Kidney (tissue), 14 donors: ENCODE measurements around the gene RASGRP2. TPM values are rescaled to one million over a fixed set of nuclear protein-coding genes. Genes with fewer than 3 reads are reported as not detected.

ENCODE experiments used
- DNase-seq, 5 donors: peaks; one replicate each; pipeline ENCODE4 v3.0.0-alpha.2; 2013 to 2020
- FAIRE-seq: peaks from 2 replicates; lab custom pipeline; 2012; peaks lifted over from hg19 to GRCh38; lab: Jason Lieb, UNC
- H3K27ac ChIP-seq, 2 donors: one replicate each; pipeline ENCODE4 v1.7.0; 2013; ENCODE audit warnings: low read depth in 2 of 2, low read length in 2 of 2, inconsistent platforms in 1 of 2
- H3K27me3 ChIP-seq: one replicate; pipeline ENCODE4 v1.7.1; 2013; ENCODE audit warnings: low read length, inconsistent platforms; ENCODE audit not compliant: control insufficient read depth, insufficient read depth
- H3K36me3 ChIP-seq, 3 donors: one replicate each; pipeline versions ENCODE4 v1.7.0 to v1.7.1; 2013; ENCODE audit warnings: low read length in 3 of 3, control low read depth in 1 of 3, inconsistent platforms in 1 of 3; ENCODE audit not compliant: insufficient read depth in 3 of 3, control insufficient read depth in 2 of 3
- H3K4me1 ChIP-seq, 3 donors: one replicate each; pipeline versions ENCODE4 v1.7.0 to v1.7.1; 2013; ENCODE audit warnings: low read length in 3 of 3, inconsistent platforms in 1 of 3, low read depth in 1 of 3; ENCODE audit not compliant: control insufficient read depth in 2 of 3, insufficient read depth in 2 of 3
- H3K4me3 ChIP-seq, 3 donors: one replicate each; pipeline versions ENCODE4 v1.7.0 to v1.8.1; 2013; ENCODE audit warnings: low read length in 3 of 3, control low read depth in 1 of 3, inconsistent platforms in 1 of 3
- H3K9ac ChIP-seq, 3 donors: one replicate each; pipeline versions ENCODE4 v1.7.0 to v1.7.1; 2013; ENCODE audit warnings: low read length in 3 of 3, control low read depth in 1 of 3, inconsistent platforms in 1 of 3
- H3K9me3 ChIP-seq, 3 donors: one replicate each; pipeline versions ENCODE4 v1.7.0 to v1.7.1; 2013; ENCODE audit warnings: low read length in 3 of 3, control low read depth in 1 of 3, inconsistent platforms in 1 of 3; ENCODE audit not compliant: control insufficient read depth in 2 of 3, insufficient read depth in 1 of 3
- CTCF ChIP-seq: IDR thresholded peaks from 3 replicates; pipeline ENCODE4 v1.5.1; 2012; ENCODE audit warnings: mild to moderate bottlenecking, moderate library complexity, borderline replicate concordance; ENCODE audit not compliant: insufficient read depth; ENCODE audit errors: extremely low read depth
- intact Hi-C: fragments of 100-400 bp; cut with DNase I; formaldehyde crosslinking; loops from one replicate; pipeline ENCODE4 v1.11.1; 2022
- polyA plus RNA-seq: library from polyadenylated mRNA; stranded (reverse); fragments of 350-450 nt; fragmentation: Illumina TruSeq; extraction: RNeasy Lipid Tissue Mini Kit (QIAGEN cat#74804); gene quantifications from one replicate; pipeline ENCODE4 v1.2.3, GENCODE V29; 2014; ENCODE audit warnings: low read depth, low replicate concordance; ENCODE audit not compliant: insufficient read depth
- total RNA-seq: library from RNA; stranded (reverse); fragmentation: NEBNext Ultra II Directional; extraction: Animal tissue kit (Norgen Biotek cat#: 25700); gene quantifications from one replicate; pipeline ENCODE4 v1.2.1, GENCODE V29; 2021
- donor health status: control.
- donor health status: control.
- donor health status: control.
- donor health status: control.
- donor health status: control.
- donor health status: DM: yes; HTN: yes; CAD: no.
- donor health status: Normal renal cell carcinoma (clear cell type).

RASGRP2 gene
- total and polyA plus RNA-seq, 2 donors from 2014 or later: 14.1 to 42.6 TPM

DNA sequence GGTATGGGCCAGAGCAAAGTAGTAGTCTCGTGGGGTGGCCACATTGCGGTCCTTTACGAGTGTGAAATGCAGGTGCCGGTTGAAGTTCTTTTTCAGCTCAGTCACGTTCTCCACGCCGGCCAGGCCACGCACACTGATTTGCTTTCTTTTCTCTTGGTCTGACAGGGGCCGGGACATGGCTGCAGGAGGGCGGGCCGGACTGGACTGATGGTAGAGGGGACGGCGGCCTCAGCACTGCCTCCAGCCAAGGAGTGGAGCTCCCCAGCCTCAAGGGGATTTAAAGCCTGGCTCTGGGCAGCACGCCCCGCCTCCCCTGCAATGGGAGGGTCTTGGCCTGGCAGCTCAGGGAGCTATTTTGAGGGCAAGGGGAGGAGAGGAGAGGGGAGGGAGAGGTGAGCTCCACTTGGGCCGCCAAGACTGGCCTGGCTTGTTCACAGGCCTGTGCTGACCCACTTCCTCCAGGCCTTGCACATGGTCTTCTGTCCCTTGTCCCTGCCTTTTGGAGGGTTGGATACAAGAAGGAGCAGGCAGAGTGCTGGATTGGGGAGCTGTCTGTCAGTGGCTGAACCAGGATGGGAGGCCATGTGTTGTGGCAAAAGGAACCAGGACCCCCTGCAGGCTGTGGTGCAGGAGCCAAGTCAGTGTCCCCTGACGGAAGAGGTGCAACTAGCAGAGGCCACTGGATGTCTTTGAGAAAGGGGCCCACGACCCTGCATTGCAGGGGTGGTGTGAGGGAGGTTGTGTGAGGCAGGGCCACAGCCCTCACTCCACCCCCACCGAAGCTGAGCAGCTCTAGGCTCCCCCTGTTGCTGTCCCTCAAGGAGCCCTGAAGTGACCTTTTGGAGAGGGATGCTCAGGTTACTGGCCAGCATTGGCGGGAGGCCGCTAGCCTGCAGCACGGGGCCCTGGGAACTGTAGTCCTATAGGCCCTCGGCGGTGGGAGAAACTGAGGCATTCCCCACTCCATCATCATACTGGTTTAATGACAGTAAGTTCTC lies 16.1 kb upstream of the RASGRP2 start, which contains the start of gene PYGM:
PYGM (minus strand) TSS at position 253 of the 998 bp plus-strand sequence; CDS start at position 177, 76 bp downstream.
- Histone ChIP-seq H3K9me3 (no peaks in the 10 kb centered on the region), H3K36me3 (peaks cover 3 to 18% (median 11%) of the 10 kb centered on the region in 3 donors), H3K9ac (no peak within 1 kb of the TSS), H3K27me3 (no peaks in the 10 kb centered on the region), H3K27ac (no peak within 1 kb of the TSS), H3K4me3 (no peak within 1 kb of the TSS), H3K4me1 (peaks cover 3 to 46% (median 30%) of the 10 kb centered on the region in 3 donors)
- no peak for TF ChIP-seq CTCF
- DNase-seq (peak; percentile 65 to 96 (median 82)), FAIRE-seq (no peak)
- intact Hi-C loops: no loop called here

GRCh38 chr11:64759131-64759721 lies 15.3 kb upstream of the RASGRP2 start:
- no peak overlapping the region for H3K27ac ChIP-seq
- no peak overlapping the region for H3K9ac ChIP-seq
- peak in 4 of 5 donors; percentile 53 to 83 (median 68) for DNase-seq
- no peak for TF ChIP-seq CTCF
- peaks cover 0 to 10% (median 5%) of the 10 kb centered on the region in 3 donors for H3K36me3 ChIP-seq
- no peak overlapping the region for H3K4me3 ChIP-seq
- no peaks in the 10 kb centered on the region for H3K9me3 ChIP-seq
- FAIRE-seq: no peak
- intact Hi-C loops: no loop called here
- H3K4me1 ChIP-seq: peaks cover 3 to 39% (median 30%) of the 10 kb centered on the region in 3 donors
- no peaks in the 10 kb centered on the region for H3K27me3 ChIP-seq

DNA sequence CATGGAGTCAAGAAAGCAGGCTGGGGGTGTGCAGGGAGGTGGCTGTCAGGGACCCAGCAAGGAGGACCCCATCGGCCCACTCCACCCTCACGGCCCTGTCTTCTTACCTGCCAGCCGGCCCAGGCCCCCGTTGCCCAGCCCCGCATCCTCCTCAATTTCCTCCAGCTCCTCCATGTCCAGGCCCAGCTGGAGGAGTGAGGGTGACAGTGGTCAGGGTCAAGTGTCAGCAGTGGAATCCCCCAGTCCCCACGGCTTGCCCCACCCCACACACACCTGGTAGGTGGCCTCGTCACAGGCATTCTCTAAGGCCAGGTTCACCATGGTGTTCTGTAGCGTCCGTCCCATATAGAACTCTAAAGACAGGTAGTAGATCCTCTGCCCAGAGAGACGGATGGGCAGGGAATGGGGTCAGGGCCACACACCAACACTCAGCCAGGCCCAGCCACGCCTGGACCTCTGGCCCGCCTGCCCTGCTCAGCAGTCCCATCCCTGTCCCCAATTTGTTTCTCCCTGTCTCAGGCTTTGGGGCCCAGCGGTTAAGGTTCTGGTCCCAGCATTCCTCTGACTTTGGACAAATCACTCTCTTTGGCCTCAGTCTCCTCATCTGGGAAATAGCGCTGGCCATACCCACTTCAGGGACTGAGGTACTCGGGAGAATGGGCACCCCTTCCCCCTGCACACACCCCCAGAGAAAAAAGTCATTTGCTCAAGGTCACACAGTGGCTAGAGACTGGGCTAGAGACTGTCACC lies 14.6 kb upstream of the RASGRP2 start:
- Histone ChIP-seq H3K27ac (no peak overlapping the region), H3K4me1 (peaks cover 3 to 32% (median 25%) of the 10 kb centered on the region in 3 donors), H3K9me3 (no peaks in the 10 kb centered on the region), H3K36me3 (peaks cover 0 to 4% (median 2%) of the 10 kb centered on the region in 3 donors), H3K9ac (no peak overlapping the region), H3K27me3 (no peaks in the 10 kb centered on the region), H3K4me3 (no peak overlapping the region)
- intact Hi-C loops: no loop called here
- DNase-seq (peak in 2 of 5 donors; percentile 52 to 64), FAIRE-seq (no peak)
- no peak for TF ChIP-seq CTCF
